Panc1 (cell line): ENCODE measurements around the gene NCKAP5.

ENCODE experiments used
- CTCF ChIP-seq: fragments of 450-650 bp; IDR thresholded peaks from 2 replicates; pipeline ENCODE4 v1.5.1; 2017; ENCODE audit warnings: mild to moderate bottlenecking
- POLR2AphosphoS5 ChIP-seq: IDR thresholded peaks from 2 replicates; pipeline ENCODE4 v1.6.1; 2012; ENCODE audit warnings: mild to moderate bottlenecking, low read depth, low read length, moderate library complexity
- REST ChIP-seq, 2 experiments: IDR thresholded peaks; 2 replicates each; pipeline ENCODE4 v1.6.1; 2011 to 2012; ENCODE audit warnings: low read depth in 2 of 2, control low read depth in 1 of 2, low read length in 1 of 2, mild to moderate bottlenecking in 1 of 2, moderate library complexity in 1 of 2; ENCODE audit not compliant: insufficient read depth in 1 of 2
- SIN3A ChIP-seq: IDR thresholded peaks from 2 replicates; pipeline ENCODE4 v1.6.1; 2012; ENCODE audit warnings: low read depth, mild to moderate bottlenecking, low read length, moderate library complexity, borderline replicate concordance; ENCODE audit not compliant: insufficient read depth
- TCF7L2 ChIP-seq: IDR thresholded peaks from 2 replicates; pipeline ENCODE4 v1.6.1; 2011; ENCODE audit warnings: mild to moderate bottlenecking, low read depth, low read length, inconsistent platforms

- TF ChIP-seq CTCF: no peak
- no peak for TF ChIP-seq SIN3A
- no peak for TF ChIP-seq TCF7L2
- TF ChIP-seq POLR2AphosphoS5: no peak
- no peak for TF ChIP-seq REST (IDR thresholded peaks at IDR 0.05; ENCODE audit: insufficient read depth in 1 of 2, low read depth in 2 of 2, low read length in 1 of 2)
Observed at GRCh38 chr2:133304344-133304743, 263.9 kb downstream of the NCKAP5 start.
